ENCODE data around the gene USO1. TPM values are rescaled to one million over a fixed set of nuclear protein-coding genes. Genes with fewer than 3 reads are reported as not detected.
A peak's percentile ranks its signal among the peaks of the same experiment; 100 is the strongest.

USO1 gene
- total and polyA plus RNA-seq, 2 of the 13 experiments (the other 11 are each of a cell fraction or from before 2014, with no cell fraction given) = 52.2 to 87.7 TPM

- TF ChIP-seq ZHX2 (IDR thresholded peaks at IDR 0.05; ENCODE audit: low read depth) = no peak
- no peak for TF ChIP-seq ZHX2 (CRISPR knock-in tag; IDR thresholded peaks at IDR 0.05; ENCODE audit: borderline replicate concordance)
- TF ChIP-seq MTF2 (CRISPR knock-in tag; IDR thresholded peaks at IDR 0.05; ENCODE audit: borderline replicate concordance) = no peak
- no peak for TF ChIP-seq RARA (CRISPR knock-in tag; IDR thresholded peaks at IDR 0.05)
- TF ChIP-seq HNRNPUL1 (IDR thresholded peaks at IDR 0.05; ENCODE audit: low read depth, low read length) = no peak
- TF ChIP-seq KDM6A (CRISPR knock-in tag; IDR thresholded peaks at IDR 0.05; ENCODE audit: low read depth) = no peak
- no peak for TF ChIP-seq ZNF614 (CRISPR knock-in tag; IDR thresholded peaks at IDR 0.05; ENCODE audit: borderline replicate concordance)
- TF ChIP-seq KDM4B (CRISPR knock-in tag; IDR thresholded peaks at IDR 0.05) = peak; percentile 31; the same call in 1 of the 2 replicates
- TF ChIP-seq ZSCAN20 (CRISPR knock-in tag; IDR thresholded peaks at IDR 0.05; ENCODE audit: borderline replicate concordance) = no peak
- 0 out of 2 replicates have a peak, but pooled peaks have one; percentile 47 for TF ChIP-seq ZNF431 (CRISPR knock-in tag; IDR thresholded peaks at IDR 0.05; ENCODE audit: borderline replicate concordance, low read depth)
- 0 out of 2 replicates have a peak, but pooled peaks have one; percentile 70 for TF ChIP-seq KMT2A (CRISPR knock-in tag; IDR thresholded peaks at IDR 0.05)
- 0 out of 2 replicates have a peak, but pooled peaks have one; percentile 7 for TF ChIP-seq CTCF (CRISPR knock-in tag; IDR thresholded peaks at IDR 0.05)
- TF ChIP-seq ZNF513 (CRISPR knock-in tag; conservative IDR thresholded peaks at IDR 0.05) = 0 out of 2 replicates have a peak, but pooled peaks have one; percentile 4
- no peak for TF ChIP-seq SCMH1 (CRISPR knock-in tag; IDR thresholded peaks at IDR 0.05; ENCODE audit: borderline replicate concordance)
- peak; percentile 48 for TF ChIP-seq RBM22 (optimal IDR thresholded peaks at IDR 0.05; ENCODE audit: low read length)
- no peak for TF ChIP-seq TBL1XR1 (IDR thresholded peaks at IDR 0.05; ENCODE audit: borderline replicate concordance, low read length, partially characterized antibody)
- no peak; the same call in 1 of the 2 replicates for TF ChIP-seq ZGPAT (CRISPR knock-in tag; IDR thresholded peaks at IDR 0.05)
- TF ChIP-seq ZNF569 (CRISPR knock-in tag; IDR thresholded peaks at IDR 0.05; ENCODE audit: borderline replicate concordance) = no peak
These were observed 719 bp downstream of the USO1 start (continued) for GRCh38 chr4:75724867-75725724.
